HCT116 (cell line): ENCODE results near the gene GRAMD2A. TPM values are rescaled to one million over a fixed set of nuclear protein-coding genes. Genes with fewer than 3 reads are reported as not detected.

Experiments used
- ATAC-seq: fragments of 200-7000 bp; cut with Tn5 transposase; 2 replicates; pipeline ENCODE4 v1.9.1; 2020; ENCODE audit warnings: mild to moderate bottlenecking, moderate library complexity
- BruUV-seq: library from RNA; stranded (reverse); fragments of 400-500 nt; replicated peaks from 2 replicates; lab custom pipeline; 2021; lab: Mats Ljungman, UMichigan
- CTCF ChIA-PET: fragments of 300-600 bp; sonication (Branson Sonifier 250); formaldehyde crosslinking; loops from one replicate; lab custom pipeline; 2021; ENCODE audit warnings: antibody characterized with exemption; lab: Charles Lee
- POLR2A ChIA-PET: fragments of 300-600, 350-600 bp; sonication (Branson Sonifier 250); formaldehyde crosslinking; loops from one replicate; lab custom pipeline; 2021; ENCODE audit warnings: antibody characterized with exemption; lab: Charles Lee
- RAD21 ChIA-PET, 2 experiments: fragments of 300-600 bp; sonication (Branson Sonifier 250); formaldehyde crosslinking; loops; one replicate each; lab custom pipeline; 2023; ENCODE audit warnings: low total read pairs in 2 of 2; ENCODE audit not compliant: uncharacterized antibody in 2 of 2, unreplicated experiment in 2 of 2, low non-redundant PET in 1 of 2; lab: Charles Lee
- DNase-seq: peaks from one replicate; pipeline ENCODE4 v3.0.0-alpha.2; 2010; ENCODE audit warnings: low read depth, low spot score
- H2AFZ ChIP-seq: fragments of 200-600 bp; shearing (Covaris generic), sonication (generic); 2 replicates; pipeline ENCODE4 v1.6.1; 2017; ENCODE audit warnings: low read depth, mixed run types, mixed read lengths, antibody characterized with exemption, low read length; ENCODE audit not compliant: poor library complexity, severe bottlenecking
- H3K27ac ChIP-seq: 2 replicates; pipeline ENCODE4 v1.5.1; 2012; ENCODE audit warnings: low read depth, low read length
- H3K27me3 ChIP-seq: fragments of 200-600 bp; sonication (generic); 2 replicates; pipeline ENCODE4 v1.6.1; 2016; ENCODE audit warnings: mixed run types, low read length, mixed read lengths; ENCODE audit not compliant: insufficient read depth
- H3K36me3 ChIP-seq, 2 experiments: fragments of 200-500 bp in 1 of 2; fragments of 200-600 bp in 1 of 2; sonication (Bioruptor generic) in 1 of 2; sonication (generic) in 1 of 2; 2 replicates each; pipeline versions ENCODE4 v1.5.1 to v1.6.1; 2014 to 2016; ENCODE audit warnings: low read length in 2 of 2, inconsistent platforms in 1 of 2, mixed read lengths in 1 of 2, mixed run types in 1 of 2; ENCODE audit not compliant: insufficient read depth in 2 of 2, control insufficient read depth in 1 of 2
- H3K4me1 ChIP-seq, 2 experiments: fragments of 200-600 bp in 1 of 2; sonication (generic) in 1 of 2; 2 replicates each; pipeline versions ENCODE4 v1.5.1 to v1.6.1; 2012 to 2017; ENCODE audit warnings: low read length in 2 of 2, inconsistent platforms in 1 of 2, mild to moderate bottlenecking in 1 of 2, mixed read lengths in 1 of 2, mixed run types in 1 of 2, moderate library complexity in 1 of 2; ENCODE audit not compliant: insufficient read depth in 2 of 2, control insufficient read depth in 1 of 2
- H3K4me2 ChIP-seq: fragments of 200-600 bp; sonication (generic); 2 replicates; pipeline ENCODE4 v1.6.1; 2017; ENCODE audit warnings: mixed run types, low read length, mixed read lengths
- H3K4me3 ChIP-seq, 2 experiments: fragments of 200-600 bp in 1 of 2; sonication (generic) in 1 of 2; replicated peaks in 1 of 2; 2 replicates each; pipeline ENCODE4 v1.5.1; 2011 to 2016; ENCODE audit warnings: low read length in 2 of 2, control low read depth in 1 of 2, low read depth in 1 of 2, mild to moderate bottlenecking in 1 of 2, mixed read lengths in 1 of 2, mixed run types in 1 of 2
- H3K79me2 ChIP-seq: fragments of 200-600 bp; sonication (generic); 2 replicates; pipeline ENCODE4 v1.6.1; 2017; ENCODE audit warnings: mild to moderate bottlenecking, mixed run types, low read length, moderate library complexity, mixed read lengths; ENCODE audit not compliant: insufficient read depth
- H3K9ac ChIP-seq: fragments of 200-600 bp; sonication (generic); 2 replicates; pipeline ENCODE4 v1.6.1; 2016; ENCODE audit warnings: low read length, mixed read lengths
- H3K9me2 ChIP-seq: fragments of 200-600 bp; sonication (generic), shearing (Covaris generic); 2 replicates; pipeline ENCODE4 v1.6.1; 2017; ENCODE audit warnings: mixed run types, mild to moderate bottlenecking, moderate library complexity; ENCODE audit not compliant: insufficient read depth
- H3K9me3 ChIP-seq, 2 experiments: fragments of 200-500 bp in 1 of 2; fragments of 200-600 bp in 1 of 2; sonication (Bioruptor generic) in 1 of 2; sonication (generic) in 1 of 2; 2 replicates each; pipeline ENCODE4 v1.6.1; 2014 to 2017; ENCODE audit warnings: low read length in 2 of 2, mixed read lengths in 2 of 2, inconsistent platforms in 1 of 2, low read depth in 1 of 2, mild to moderate bottlenecking in 1 of 2, mixed run types in 1 of 2, moderate library complexity in 1 of 2; ENCODE audit not compliant: control insufficient read depth in 1 of 2, insufficient read depth in 1 of 2
- H4K20me1 ChIP-seq: fragments of 200-600 bp; sonication (generic), shearing (Covaris generic); 2 replicates; pipeline ENCODE4 v1.6.1; 2017; ENCODE audit warnings: mixed run types, mild to moderate bottlenecking, moderate library complexity; ENCODE audit not compliant: insufficient read depth
- CBX3 ChIP-seq: IDR thresholded peaks from 2 replicates; pipeline ENCODE4 v1.6.1; 2012; ENCODE audit warnings: low read depth
- CEBPB ChIP-seq: IDR thresholded peaks from 2 replicates; pipeline ENCODE4 v1.6.1; 2012; ENCODE audit warnings: low read depth
- CTCF ChIP-seq, 3 experiments: fragments of 200-600 bp in 1 of 3; sonication (generic) in 1 of 3; IDR thresholded peaks in 2 of 3; conservative IDR thresholded peaks in 1 of 3; 2 replicates each; pipeline ENCODE4 v1.5.1; 2012 to 2017; ENCODE audit warnings: low read depth in 2 of 3, low read length in 2 of 3, antibody characterized with exemption in 1 of 3, borderline replicate concordance in 1 of 3, control low read depth in 1 of 3, mild to moderate bottlenecking in 1 of 3, mixed read lengths in 1 of 3, mixed run types in 1 of 3, moderate library complexity in 1 of 3; ENCODE audit not compliant: insufficient read depth in 1 of 3
- EGR1 ChIP-seq: IDR thresholded peaks from 2 replicates; pipeline ENCODE4 v1.6.1; 2012; ENCODE audit warnings: low read depth
- ELF1 ChIP-seq: IDR thresholded peaks from 2 replicates; pipeline ENCODE4 v1.6.1; 2012; ENCODE audit warnings: low read depth, borderline replicate concordance
- EZH2 ChIP-seq: fragments of 200-600 bp; sonication (generic); IDR thresholded peaks from 2 replicates; pipeline ENCODE4 v1.6.1; 2017; ENCODE audit warnings: antibody characterized with exemption, mixed run types
- EZH2phosphoT487 ChIP-seq: fragments of 200-600 bp; IDR thresholded peaks from 2 replicates; pipeline ENCODE4 v1.6.1; 2018; ENCODE audit warnings: antibody characterized with exemption, borderline replicate concordance
- JUND ChIP-seq: IDR thresholded peaks from 2 replicates; pipeline ENCODE4 v1.6.1; 2012
- POLR2A ChIP-seq: IDR thresholded peaks from 2 replicates; pipeline ENCODE4 v1.7.0; 2011; ENCODE audit warnings: borderline replicate concordance; ENCODE audit not compliant: insufficient read depth, insufficient read length; ENCODE audit errors: extremely low read depth
- POLR2AphosphoS5 ChIP-seq: IDR thresholded peaks from 2 replicates; pipeline ENCODE4 v1.6.1; 2011; ENCODE audit warnings: mild to moderate bottlenecking, low read depth, low read length, moderate library complexity
- REST ChIP-seq: IDR thresholded peaks from 2 replicates; pipeline ENCODE4 v1.6.1; 2012; ENCODE audit warnings: low read depth
- SP1 ChIP-seq: IDR thresholded peaks from 2 replicates; pipeline ENCODE4 v1.6.1; 2012; ENCODE audit warnings: low read depth
- ZBTB33 ChIP-seq: IDR thresholded peaks from 2 replicates; pipeline ENCODE4 v1.6.1; 2011; ENCODE audit warnings: mild to moderate bottlenecking, low read length, moderate library complexity; ENCODE audit not compliant: insufficient replicate concordance; ENCODE audit errors: extremely low read depth
- ZNF274 ChIP-seq: fragments of 200-500 bp; sonication (Bioruptor generic); IDR thresholded peaks from 2 replicates; pipeline ENCODE4 v1.6.1; 2014; ENCODE audit warnings: mild to moderate bottlenecking, low read depth, low read length, inconsistent platforms
- intact Hi-C: fragments of 100-400 bp; cut with micrococcal nuclease; formaldehyde crosslinking; loops from 2 replicates; pipeline ENCODE4 v1.10.0; 2022
- total RNA-seq: library from RNA; stranded (reverse); gene quantifications from one replicate; pipeline ENCODE4 v1.2.1, GENCODE V29; 2021; ENCODE audit not compliant: unreplicated experiment

GRAMD2A gene
- total RNA-seq, 1 experiment from 2014 or later: 8.0 TPM

- POLR2A ChIA-PET: no interaction called here
- RAD21 ChIA-PET: interaction anchor here in 1 of 2 experiments (0.6 kb wide), 1 partner anchor 77 kb away, joined by 3 read pairs; no protein-coding TSS in a partner anchor
- ATAC-seq (no peak), DNase-seq (no peak)
- no peak for TF ChIP-seq JUND
- Histone ChIP-seq H3K27me3 (no peaks in the 10 kb centered on the region), H4K20me1 (no peaks in the 10 kb centered on the region), H3K4me3 (no peak overlapping the region), H3K27ac (no peak overlapping the region), H3K36me3 (no peaks in the 10 kb centered on the region), H3K4me1 (no peaks in the 10 kb centered on the region), H3K79me2 (no peaks in the 10 kb centered on the region), H3K9me3 (no peaks in the 10 kb centered on the region), H3K9me2 (no peaks in the 10 kb centered on the region), H3K9ac (no peak overlapping the region), H3K4me2 (no peak overlapping the region), H2AFZ (no peak overlapping the region)
- CTCF ChIA-PET: interaction anchor here (1.8 kb wide), 1 partner anchor 9 kb away, joined by 5 read pairs; no protein-coding TSS in a partner anchor
- intact Hi-C loops: no loop called here
- no TSS peak for BruUV-seq
These were observed 50.2 kb downstream of the GRAMD2A start for GRCh38 chr15:72147418-72147817.

DNA sequence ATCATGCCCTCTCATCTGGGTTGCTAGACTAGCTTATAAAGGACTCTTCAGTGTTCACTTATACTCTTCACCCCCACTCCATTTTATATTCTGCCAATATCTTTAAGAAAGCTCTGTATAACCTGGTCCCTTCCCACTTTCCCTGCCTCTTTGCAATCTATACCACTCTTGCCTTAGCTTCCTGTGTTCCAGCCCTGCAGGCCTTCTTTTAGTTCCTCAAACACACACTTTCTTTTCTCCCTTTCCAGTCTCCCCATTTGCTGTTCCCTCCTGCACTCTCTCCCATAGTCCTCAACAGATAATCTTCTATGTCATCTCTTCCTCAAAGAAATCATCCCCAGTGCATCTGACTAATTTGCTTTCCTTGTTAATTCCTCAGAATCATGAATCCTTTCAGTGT, 50.7 kb downstream of the GRAMD2A start:
- Histone ChIP-seq H4K20me1 (no peaks in the 10 kb centered on the region), H3K9me2 (no peaks in the 10 kb centered on the region), H3K36me3 (no peaks in the 10 kb centered on the region), H3K4me2 (no peak overlapping the region), H3K79me2 (no peaks in the 10 kb centered on the region), H3K4me3 (no peak overlapping the region), H3K27me3 (no peaks in the 10 kb centered on the region), H3K27ac (no peak overlapping the region), H2AFZ (no peak overlapping the region), H3K9me3 (no peaks in the 10 kb centered on the region), H3K4me1 (no peaks in the 10 kb centered on the region), H3K9ac (no peak overlapping the region)
- ATAC-seq: no peak
- CTCF ChIA-PET: interaction anchor here (1.8 kb wide), 1 partner anchor 9 kb away, joined by 5 read pairs; no protein-coding TSS in a partner anchor
- intact Hi-C loops: no loop called here
- no peak for DNase-seq
- BruUV-seq: no TSS peak
- RAD21 ChIA-PET: no interaction called here
- POLR2A ChIA-PET: no interaction called here
- TF ChIP-seq ELF1 (no peak), EGR1 (no peak), CBX3 (no peak), SP1 (no peak), POLR2A (no peak), EZH2phosphoT487 (no peak), POLR2AphosphoS5 (no peak), CEBPB (no peak), EZH2 (no peak), ZNF274 (no peak), CTCF (IDR thresholded peaks at IDR 0.05 in 2 of 3, conservative IDR thresholded peaks at IDR 0.05 in 1 of 3; ENCODE audit: borderline replicate concordance in 1 of 3, insufficient read depth in 1 of 3, low read depth in 2 of 3, low read length in 2 of 3) (no peak), ZBTB33 (no peak), REST (no peak)
